Lower lobe of right lung (tissue), 2 donors: ENCODE data around the gene CRIP3. TPM values are rescaled to one million over a fixed set of nuclear protein-coding genes. Genes with fewer than 3 reads are reported as not detected.

Source experiments
- ATAC-seq, 2 donors: fragments of 200-7000 bp; cut with Tn5 transposase; one replicate each; pipeline ENCODE4 v1.9.1; 2020 to 2022; ENCODE audit warnings: mild to moderate bottlenecking in 2 of 2, moderate library complexity in 2 of 2
- DNase-seq: peaks from one replicate; pipeline ENCODE4 v3.0.0-alpha.2; 2020
- H3K27ac ChIP-seq: fragments of 200-600 bp; one replicate; pipeline ENCODE4 v1.8.0; 2022
- H3K27me3 ChIP-seq: fragments of 200-600 bp; one replicate; pipeline ENCODE4 v1.8.0; 2022; ENCODE audit warnings: low read depth
- H3K36me3 ChIP-seq: fragments of 200-600 bp; one replicate; pipeline ENCODE4 v1.8.0; 2022; ENCODE audit warnings: mild to moderate bottlenecking
- H3K4me1 ChIP-seq: fragments of 200-600 bp; one replicate; pipeline ENCODE4 v1.8.0; 2022
- H3K4me3 ChIP-seq: fragments of 200-600 bp; one replicate; pipeline ENCODE4 v1.8.0; 2022; ENCODE audit warnings: mild to moderate bottlenecking
- H3K9me3 ChIP-seq: fragments of 200-600 bp; one replicate; pipeline ENCODE4 v1.8.0; 2022
- intact Hi-C: fragments of 100-400 bp; cut with DNase I; formaldehyde crosslinking; loops from one replicate; pipeline ENCODE4 v1.11.0; 2022
- total RNA-seq: library from RNA; stranded (reverse); fragmentation: NEBNext Ultra II Directional; extraction: Animal tissue kit (Norgen Biotek cat#: 25700); gene quantifications from one replicate; pipeline ENCODE4 v1.2.1, GENCODE V29; 2021
- TF ChIP-seq, protein P1 (sequence below): fragments of 200-600 bp; IDR thresholded peaks from one replicate; pipeline ENCODE4 v1.8.0; 2022; ENCODE audit warnings: antibody characterized with exemption, mild to moderate bottlenecking
- donor health status: DM: no; HTN: yes; CAD: no; lungs with severe emphysema.

CRIP3 gene
- total RNA-seq, 1 donor from 2014 or later, result 0.95 TPM

DNA sequence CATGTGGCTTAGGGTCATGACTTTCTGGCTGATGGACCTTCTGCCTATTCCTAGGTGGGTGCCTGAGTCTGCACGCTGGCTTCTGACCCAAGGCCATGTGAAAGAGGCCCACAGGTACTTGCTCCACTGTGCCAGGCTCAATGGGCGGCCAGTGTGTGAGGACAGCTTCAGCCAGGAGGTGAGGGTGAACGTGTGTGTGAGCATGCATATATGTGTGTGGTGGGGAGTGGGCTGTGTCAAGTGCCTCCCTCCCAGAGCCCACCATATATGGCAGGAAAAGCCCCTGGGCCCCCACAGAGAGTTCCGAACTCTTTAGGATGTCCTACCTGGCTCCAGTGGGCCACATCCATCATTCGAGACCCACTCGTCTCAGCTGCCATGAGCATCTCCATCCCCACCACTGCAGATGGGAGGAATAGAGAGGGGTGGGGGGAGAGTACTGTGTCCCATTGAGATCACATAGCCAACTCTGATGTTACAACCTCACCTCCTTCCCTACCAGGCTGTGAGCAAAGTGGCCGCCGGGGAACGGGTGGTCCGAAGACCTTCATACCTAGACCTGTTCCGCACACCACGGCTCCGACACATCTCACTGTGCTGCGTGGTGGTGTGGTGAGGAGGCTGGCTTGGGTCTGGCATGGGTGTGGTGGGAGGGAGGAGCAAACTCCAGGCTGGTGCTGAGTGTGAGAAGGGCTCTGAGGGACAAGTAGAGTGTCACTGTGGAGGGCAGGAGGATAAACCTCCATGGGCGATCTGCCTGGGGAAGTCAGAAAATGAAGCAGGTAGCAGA lies 7.3 kb downstream of the CRIP3 start:
- no peak for DNase-seq

DNA sequence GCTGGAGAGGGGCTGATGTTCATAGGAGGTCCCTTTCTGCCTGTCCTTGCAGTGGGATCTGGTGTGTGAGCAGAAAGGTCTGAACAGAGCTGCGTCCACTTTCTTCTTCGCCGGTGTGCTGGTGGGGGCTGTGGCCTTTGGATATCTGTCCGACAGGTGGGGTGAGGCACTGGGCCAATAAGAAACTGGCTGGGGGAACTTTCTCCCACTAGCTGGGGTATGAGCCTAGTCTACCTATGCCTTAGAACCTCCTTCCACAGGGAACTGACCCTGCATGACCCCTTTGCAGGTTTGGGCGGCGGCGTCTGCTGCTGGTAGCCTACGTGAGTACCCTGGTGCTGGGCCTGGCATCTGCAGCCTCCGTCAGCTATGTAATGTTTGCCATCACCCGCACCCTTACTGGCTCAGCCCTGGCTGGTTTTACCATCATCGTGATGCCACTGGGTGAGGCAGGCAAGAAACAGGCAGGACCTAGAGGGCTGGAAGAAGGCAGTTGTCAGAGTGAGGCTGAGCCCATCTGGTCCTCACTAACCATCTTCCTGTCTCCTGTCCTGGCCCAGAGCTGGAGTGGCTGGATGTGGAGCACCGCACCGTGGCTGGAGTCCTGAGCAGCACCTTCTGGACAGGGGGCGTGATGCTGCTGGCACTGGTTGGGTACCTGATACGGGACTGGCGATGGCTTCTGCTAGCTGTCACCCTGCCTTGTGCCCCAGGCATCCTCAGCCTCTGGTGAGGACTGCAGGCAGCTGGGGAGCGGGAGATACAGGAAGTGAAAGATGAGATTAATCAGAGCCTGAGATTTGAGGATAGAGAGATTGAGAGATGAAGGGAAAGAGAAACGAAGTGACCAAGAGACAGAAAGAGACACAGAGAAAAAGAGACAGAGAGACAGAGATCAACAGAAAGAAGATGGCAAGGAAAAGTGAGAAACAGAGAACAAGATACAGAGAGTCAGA lies 9.0 kb downstream of the CRIP3 start:
- Histone ChIP-seq H3K9me3 (no peaks in the 10 kb centered on the region), H3K4me1 (no peaks in the 10 kb centered on the region), H3K27ac (no peak overlapping the region), H3K4me3 (no peak overlapping the region), H3K27me3 (peaks cover 16% of the 10 kb centered on the region), H3K36me3 (no peaks in the 10 kb centered on the region)
- DNase-seq (no peak), ATAC-seq (no peak)
- TF ChIP-seq, protein P1, sequence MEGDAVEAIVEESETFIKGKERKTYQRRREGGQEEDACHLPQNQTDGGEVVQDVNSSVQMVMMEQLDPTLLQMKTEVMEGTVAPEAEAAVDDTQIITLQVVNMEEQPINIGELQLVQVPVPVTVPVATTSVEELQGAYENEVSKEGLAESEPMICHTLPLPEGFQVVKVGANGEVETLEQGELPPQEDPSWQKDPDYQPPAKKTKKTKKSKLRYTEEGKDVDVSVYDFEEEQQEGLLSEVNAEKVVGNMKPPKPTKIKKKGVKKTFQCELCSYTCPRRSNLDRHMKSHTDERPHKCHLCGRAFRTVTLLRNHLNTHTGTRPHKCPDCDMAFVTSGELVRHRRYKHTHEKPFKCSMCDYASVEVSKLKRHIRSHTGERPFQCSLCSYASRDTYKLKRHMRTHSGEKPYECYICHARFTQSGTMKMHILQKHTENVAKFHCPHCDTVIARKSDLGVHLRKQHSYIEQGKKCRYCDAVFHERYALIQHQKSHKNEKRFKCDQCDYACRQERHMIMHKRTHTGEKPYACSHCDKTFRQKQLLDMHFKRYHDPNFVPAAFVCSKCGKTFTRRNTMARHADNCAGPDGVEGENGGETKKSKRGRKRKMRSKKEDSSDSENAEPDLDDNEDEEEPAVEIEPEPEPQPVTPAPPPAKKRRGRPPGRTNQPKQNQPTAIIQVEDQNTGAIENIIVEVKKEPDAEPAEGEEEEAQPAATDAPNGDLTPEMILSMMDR, result no peak
- intact Hi-C loops, result no loop called here

More for the DNA sequence above, 7.3 kb downstream of the CRIP3 start:
- Histone ChIP-seq H3K4me3 (no peak overlapping the region), H3K36me3 (no peaks in the 10 kb centered on the region), H3K27ac (no peak overlapping the region), H3K4me1 (no peaks in the 10 kb centered on the region), H3K9me3 (no peaks in the 10 kb centered on the region), H3K27me3 (peaks cover 16% of the 10 kb centered on the region)
- TF ChIP-seq, protein P1, result no peak
- ATAC-seq, result no peak
- intact Hi-C loops, result no loop called here

DNA sequence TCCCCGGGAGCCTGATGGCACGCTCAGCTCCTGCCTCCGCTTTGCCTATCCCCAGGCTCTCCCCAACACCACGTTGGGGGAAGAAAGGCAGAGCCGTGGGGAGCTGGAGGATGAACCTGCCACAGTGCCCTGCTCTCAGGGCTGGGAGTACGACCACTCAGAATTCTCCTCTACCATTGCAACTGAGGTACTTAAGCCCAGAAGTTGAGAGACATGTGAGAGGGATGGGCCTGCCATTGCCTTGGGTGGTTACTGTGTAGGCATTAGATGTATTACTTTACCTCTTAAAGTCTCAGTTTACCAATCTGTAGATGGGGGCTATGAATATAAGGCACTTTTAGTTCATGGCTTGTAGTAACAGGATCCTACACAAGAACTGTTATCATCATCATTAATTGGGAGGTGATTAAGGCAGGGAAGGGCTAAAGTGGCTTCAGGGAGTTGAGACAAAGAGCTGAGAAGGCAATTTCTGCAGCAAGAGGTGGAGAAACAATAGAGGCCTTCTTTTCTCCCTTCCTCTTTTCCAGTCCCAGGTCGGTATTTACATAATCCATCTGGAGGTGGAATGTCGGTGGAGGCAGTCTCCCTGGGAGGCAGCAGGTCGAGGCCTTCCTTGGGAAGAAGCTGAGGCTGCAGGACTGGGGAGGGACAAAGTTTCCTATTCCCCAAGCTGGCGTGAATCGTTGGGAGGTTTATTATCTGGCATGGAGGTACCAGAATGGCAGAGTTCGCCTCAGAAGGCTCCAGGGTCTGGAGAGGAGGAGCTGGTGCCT lies 9.9 kb downstream of the CRIP3 start:
- Histone ChIP-seq H3K4me1 (no peaks in the 10 kb centered on the region), H3K27me3 (peaks cover 16% of the 10 kb centered on the region), H3K27ac (no peak overlapping the region), H3K36me3 (no peaks in the 10 kb centered on the region), H3K4me3 (no peak overlapping the region), H3K9me3 (no peaks in the 10 kb centered on the region)
- intact Hi-C loops, result no loop called here
- DNase-seq, result no peak
- no peak for ATAC-seq
- TF ChIP-seq, protein P1, result no peak

DNA sequence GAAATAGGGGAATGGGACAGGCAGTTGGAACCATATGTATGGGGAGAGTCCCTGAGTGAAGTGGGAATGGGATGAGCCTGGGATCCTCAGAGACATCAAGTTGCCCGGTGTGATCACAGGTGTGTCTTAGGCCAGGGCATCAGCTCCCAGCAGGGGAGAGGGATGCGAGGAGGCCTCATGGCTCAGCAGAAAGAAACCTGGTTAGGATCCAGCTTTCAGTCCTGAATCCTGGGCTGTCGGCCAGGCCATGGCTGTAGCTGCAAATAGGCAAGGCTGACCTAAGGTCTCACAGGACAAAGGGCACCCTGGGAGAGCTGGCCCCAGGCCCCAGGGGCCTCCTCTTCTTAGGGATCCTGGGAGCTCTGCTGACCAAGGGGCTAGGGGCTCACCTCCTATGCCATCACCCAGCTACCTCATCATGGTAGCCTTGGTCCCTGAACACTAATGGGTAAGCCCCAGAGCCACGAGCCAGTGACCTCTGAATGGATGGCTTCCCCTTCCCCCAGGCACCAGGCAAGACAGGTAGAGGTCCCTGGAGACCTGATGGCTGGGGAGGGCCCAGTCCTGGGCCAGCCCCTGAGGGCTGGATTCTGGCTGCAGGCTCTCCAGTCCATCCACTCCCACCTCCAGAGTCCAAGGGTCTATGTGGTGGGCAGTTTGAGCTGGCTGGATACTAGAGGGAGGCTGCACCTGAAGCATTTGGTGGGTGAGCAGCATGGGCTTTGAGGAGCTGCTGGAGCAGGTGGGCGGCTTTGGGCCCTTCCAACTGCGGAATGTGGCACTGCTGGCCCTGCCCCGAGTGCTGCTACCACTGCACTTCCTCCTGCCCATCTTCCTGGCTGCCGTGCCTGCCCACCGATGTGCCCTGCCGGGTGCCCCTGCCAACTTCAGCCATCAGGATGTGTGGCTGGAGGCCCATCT lies 10.7 kb downstream of the CRIP3 start, which contains the start of gene SLC22A7:
Gene SLC22A7 (plus strand): TSS at position 617 of the 921 bp plus-strand sequence. CDS start 99 bp downstream, at position 716.
- TF ChIP-seq, protein P1, result no peak
- intact Hi-C loops, result no loop called here
- no peaks in the 10 kb centered on the region for H3K36me3 ChIP-seq
- H3K9me3 ChIP-seq, result no peaks in the 10 kb centered on the region
- DNase-seq, result no peak
- no peaks in the 10 kb centered on the region for H3K4me1 ChIP-seq
- H3K27me3 ChIP-seq, result peaks cover 16% of the 10 kb centered on the region
- ATAC-seq, result no peak
- no peak within 1 kb of the TSS for H3K4me3 ChIP-seq
- no peak within 1 kb of the TSS for H3K27ac ChIP-seq
